Adrenal gland (tissue), 5 donors: ENCODE results near the gene C2CD3.

Experiments used
- POLR2A ChIP-seq, 2 donors: fragments of 450-650 bp; IDR thresholded peaks; one replicate each; pipeline ENCODE4 v1.6.1; 2017; ENCODE audit warnings: antibody characterized with exemption in 2 of 2, mild to moderate bottlenecking in 2 of 2, moderate library complexity in 1 of 2
- TF ChIP-seq, protein P1 (sequence below), 6 experiments: fragments of 450-650 bp in 4 of 6; fragments of 200-600 bp in 2 of 6; sonication (generic) in 1 of 6; IDR thresholded peaks; 1 replicate in 5 of 6; 2 replicates in 1 of 6; pipeline versions ENCODE4 v1.5.1 to v1.8.0; 2016 to 2021; ENCODE audit warnings: antibody characterized with exemption in 6 of 6, mild to moderate bottlenecking in 2 of 6, moderate library complexity in 1 of 6
- donor health status: DM: no; HTN: no; CAD: no.

DNA sequence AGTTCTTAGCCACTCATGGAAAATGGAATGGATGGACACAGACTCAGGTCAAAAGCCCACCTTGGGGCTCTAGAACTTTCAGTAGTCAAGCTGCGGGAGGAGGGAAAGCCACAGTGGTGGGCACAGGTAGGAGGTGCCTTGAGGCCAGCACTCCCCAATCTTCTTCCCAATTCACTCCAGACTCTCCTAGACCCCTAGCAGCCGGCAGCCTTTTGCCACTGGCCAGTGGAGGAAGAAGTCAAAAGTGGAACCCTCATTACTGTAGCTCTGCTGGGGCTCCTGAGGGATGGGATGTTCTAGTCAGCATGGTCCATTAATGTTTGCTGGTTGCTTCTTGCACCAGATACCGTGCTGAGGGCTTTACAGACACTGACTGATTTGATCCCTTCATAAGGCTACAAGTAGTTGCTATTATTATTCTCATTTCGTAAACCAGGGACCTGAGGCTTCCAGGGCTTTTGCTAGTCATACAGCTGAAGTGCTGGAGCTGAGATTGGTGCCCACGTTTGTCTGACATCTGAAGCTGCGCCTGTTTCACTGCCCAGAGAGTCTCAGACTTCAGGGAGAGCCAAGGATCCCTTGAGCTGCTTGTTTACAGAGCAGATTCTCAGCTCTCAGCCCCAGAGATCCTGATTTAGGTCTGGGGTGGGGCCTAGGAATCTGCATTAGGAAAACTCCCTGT, 163.0 kb downstream of the C2CD3 start:
- TF ChIP-seq, protein P1, sequence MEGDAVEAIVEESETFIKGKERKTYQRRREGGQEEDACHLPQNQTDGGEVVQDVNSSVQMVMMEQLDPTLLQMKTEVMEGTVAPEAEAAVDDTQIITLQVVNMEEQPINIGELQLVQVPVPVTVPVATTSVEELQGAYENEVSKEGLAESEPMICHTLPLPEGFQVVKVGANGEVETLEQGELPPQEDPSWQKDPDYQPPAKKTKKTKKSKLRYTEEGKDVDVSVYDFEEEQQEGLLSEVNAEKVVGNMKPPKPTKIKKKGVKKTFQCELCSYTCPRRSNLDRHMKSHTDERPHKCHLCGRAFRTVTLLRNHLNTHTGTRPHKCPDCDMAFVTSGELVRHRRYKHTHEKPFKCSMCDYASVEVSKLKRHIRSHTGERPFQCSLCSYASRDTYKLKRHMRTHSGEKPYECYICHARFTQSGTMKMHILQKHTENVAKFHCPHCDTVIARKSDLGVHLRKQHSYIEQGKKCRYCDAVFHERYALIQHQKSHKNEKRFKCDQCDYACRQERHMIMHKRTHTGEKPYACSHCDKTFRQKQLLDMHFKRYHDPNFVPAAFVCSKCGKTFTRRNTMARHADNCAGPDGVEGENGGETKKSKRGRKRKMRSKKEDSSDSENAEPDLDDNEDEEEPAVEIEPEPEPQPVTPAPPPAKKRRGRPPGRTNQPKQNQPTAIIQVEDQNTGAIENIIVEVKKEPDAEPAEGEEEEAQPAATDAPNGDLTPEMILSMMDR (IDR thresholded peaks at IDR 0.05), result no peak
- no peak for TF ChIP-seq POLR2A (IDR thresholded peaks at IDR 0.05)
